Thoracic aorta (tissue), 2 donors: ENCODE measurements around the gene TRIM46. TPM values are rescaled to one million over a fixed set of nuclear protein-coding genes. Genes with fewer than 3 reads are reported as not detected.

Experiments
- ATAC-seq: fragments of 150-250 bp; one replicate; pipeline ENCODE4 v1.8.0; 2017; ENCODE audit warnings: low read depth; ENCODE audit not compliant: insufficient number of reproducible peaks, low FRiP score
- DNase-seq: peaks from one replicate; pipeline ENCODE4 v3.0.0-alpha.2; 2020; ENCODE audit warnings: low spot score
- H3K27ac ChIP-seq, 2 donors: fragments of 200-600 bp; sonication (generic); 1 replicate in 1 of 2; 2 replicates in 1 of 2; pipeline ENCODE4 v1.5.1; 2016; ENCODE audit warnings: mild to moderate bottlenecking in 2 of 2, moderate library complexity in 2 of 2
- H3K27me3 ChIP-seq: fragments of 200-600 bp; sonication (generic); replicated peaks from 2 replicates; pipeline ENCODE4 v1.6.0; 2016; ENCODE audit warnings: mild to moderate bottlenecking; ENCODE audit not compliant: insufficient read depth
- H3K36me3 ChIP-seq: fragments of 200-600 bp; sonication (generic); one replicate; pipeline ENCODE4 v1.5.1; 2016
- H3K4me1 ChIP-seq, 2 donors: fragments of 200-600 bp; sonication (generic); 1 replicate in 1 of 2; 2 replicates in 1 of 2; pipeline versions ENCODE4 v1.5.1 to v1.6.0; 2016; ENCODE audit warnings: low read depth in 2 of 2, mild to moderate bottlenecking in 1 of 2; ENCODE audit not compliant: control insufficient read depth in 1 of 2
- H3K4me3 ChIP-seq: fragments of 200-600 bp; sonication (generic); 2 replicates; pipeline ENCODE4 v1.5.1; 2016; ENCODE audit warnings: mild to moderate bottlenecking
- H3K9me3 ChIP-seq: fragments of 200-600 bp; sonication (generic); 2 replicates; pipeline ENCODE4 v1.5.1; 2016
- CTCF ChIP-seq: fragments of 200-600 bp; sonication (generic); IDR thresholded peaks from one replicate; pipeline ENCODE4 v1.5.1; 2019; ENCODE audit warnings: antibody characterized with exemption
- total RNA-seq, 2 donors: library from RNA; depleted of rRNA; stranded (reverse); fragments of >200 nt; gene quantifications; one replicate each; pipeline versions ENCODE4 v1.1.0 to v1.2.3, GENCODE V29; 2016

TRIM46 gene
- total RNA-seq, 2 donors from 2014 or later: 2.7 to 5.8 TPM

GRCh38 chr1:155196893-155197638 lies 23.4 kb downstream of the TRIM46 start:
- Histone ChIP-seq H3K9me3 (no peaks in the 10 kb centered on the region), H3K27me3 (no peaks in the 10 kb centered on the region), H3K27ac (no peak overlapping the region), H3K36me3 (peaks cover 9% of the 10 kb centered on the region), H3K4me3 (no peak overlapping the region), H3K4me1 (peaks cover 6 to 25% of the 10 kb centered on the region in 2 donors)
- no peak for TF ChIP-seq CTCF
- ATAC-seq: no peak
- DNase-seq: no peak

- no peaks in the 10 kb centered on the region for H3K9me3 ChIP-seq
- peaks cover 9% of the 10 kb centered on the region for H3K36me3 ChIP-seq
- no peak for ATAC-seq
- TF ChIP-seq CTCF: no peak
- DNase-seq: no peak
- no peak overlapping the region for H3K27ac ChIP-seq
- H3K4me1 ChIP-seq: peaks cover 5 to 24% of the 10 kb centered on the region in 2 donors
- no peaks in the 10 kb centered on the region for H3K27me3 ChIP-seq
- H3K4me3 ChIP-seq: no peak overlapping the region
Measured at GRCh38 chr1:155197901-155198546, 24.4 kb downstream of the TRIM46 start.

GRCh38 chr1:155198547-155198906 lies 24.9 kb downstream of the TRIM46 start:
- H3K36me3 ChIP-seq: peaks cover 9% of the 10 kb centered on the region
- no peak overlapping the region for H3K4me3 ChIP-seq
- H3K9me3 ChIP-seq: no peaks in the 10 kb centered on the region
- DNase-seq (no peak), ATAC-seq (no peak)
- peaks cover 3 to 19% of the 10 kb centered on the region in 2 donors for H3K4me1 ChIP-seq
- no peaks in the 10 kb centered on the region for H3K27me3 ChIP-seq
- TF ChIP-seq CTCF: no peak
- H3K27ac ChIP-seq: no peak overlapping the region

GRCh38 chr1:155199792-155200191 lies 26.1 kb downstream of the TRIM46 start:
- no peaks in the 10 kb centered on the region for H3K9me3 ChIP-seq
- H3K27ac ChIP-seq: no peak overlapping the region
- no peak for TF ChIP-seq CTCF
- no peaks in the 10 kb centered on the region for H3K27me3 ChIP-seq
- H3K36me3 ChIP-seq: peaks cover 9% of the 10 kb centered on the region
- no peak for DNase-seq
- H3K4me3 ChIP-seq: no peak overlapping the region
- H3K4me1 ChIP-seq: peaks cover 0 to 8% of the 10 kb centered on the region in 2 donors
- ATAC-seq: no peak

GRCh38 chr1:155200920-155201319 lies 27.3 kb downstream of the TRIM46 start:
- H3K36me3 ChIP-seq: peaks cover 9% of the 10 kb centered on the region
- no peak overlapping the region for H3K4me3 ChIP-seq
- no peaks in the 10 kb centered on the region for H3K9me3 ChIP-seq
- TF ChIP-seq CTCF: no peak
- no peaks in the 10 kb centered on the region for H3K27me3 ChIP-seq
- DNase-seq (no peak), ATAC-seq (no peak)
- H3K4me1 ChIP-seq: peaks cover 0 to 1% of the 10 kb centered on the region in 2 donors
- H3K27ac ChIP-seq: no peak overlapping the region
